ENCODE results near the gene SLC37A2.
A peak's percentile ranks its signal among the peaks of the same experiment; 100 is the strongest.

SLC37A2 gene

DNA sequence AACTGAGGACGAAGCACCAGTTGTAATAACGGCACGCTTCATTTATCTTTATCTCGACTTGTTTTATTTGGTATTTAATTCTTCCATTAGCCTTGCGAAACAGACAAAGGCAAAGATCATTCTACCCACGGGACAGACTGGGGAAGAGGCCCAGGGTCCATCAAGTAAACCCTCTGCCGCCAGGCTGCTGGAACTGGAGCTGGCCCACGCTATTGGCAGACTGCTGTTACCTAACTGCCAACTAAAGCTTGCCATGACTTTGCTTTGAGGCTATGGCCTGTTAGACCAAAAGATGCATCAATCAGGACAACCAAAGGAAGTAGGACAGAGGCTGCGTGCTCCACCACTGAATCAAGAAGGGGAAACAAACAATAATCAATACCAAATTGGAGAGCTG lies 49.1 kb downstream of the SLC37A2 start:
- DNase-seq, result no peak

- DNase-seq, result no peak
Measured at GRCh38 chr11:125114518-125114917, 51.4 kb downstream of the SLC37A2 start.

GRCh38 chr11:125117429-125117828 lies 54.3 kb downstream of the SLC37A2 start:
- DNase-seq, result no peak

- no peak for DNase-seq
Measured at GRCh38 chr11:125123194-125123946, 60.3 kb downstream of the SLC37A2 start.

- peak; percentile 32 for DNase-seq
Measured at GRCh38 chr11:125123947-125124617, 61.0 kb downstream of the SLC37A2 start.

- DNase-seq, result no peak
Measured at GRCh38 chr11:125124618-125124992, 61.5 kb downstream of the SLC37A2 start.

DNA sequence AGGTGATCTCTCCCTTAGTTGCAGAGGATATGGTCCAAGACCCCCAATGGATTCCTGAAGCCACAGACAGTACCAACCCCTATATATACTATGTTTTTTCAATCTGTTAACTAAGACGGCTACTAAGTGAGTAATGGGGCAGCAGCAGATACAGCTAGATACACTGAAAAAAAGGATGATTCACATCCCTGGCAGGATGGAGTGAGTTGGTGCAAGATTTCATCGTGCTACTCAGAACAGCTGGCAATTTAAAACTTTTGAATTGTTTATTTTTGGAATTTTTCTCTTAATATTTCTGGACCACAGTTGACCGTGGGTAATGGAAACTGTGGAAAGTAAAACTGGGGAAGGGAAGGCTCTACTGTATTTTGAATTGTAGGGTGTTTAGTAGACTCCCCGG lies 65.3 kb downstream of the SLC37A2 start:
- peak; percentile 14 for DNase-seq

- no peak for DNase-seq
Measured at GRCh38 chr11:125129316-125129993, 66.3 kb downstream of the SLC37A2 start.

- peak; percentile 53 for DNase-seq
Measured at GRCh38 chr11:125132071-125132470, 69.0 kb downstream of the SLC37A2 start.

- no peak for DNase-seq
Measured at GRCh38 chr11:125132596-125132995, 69.5 kb downstream of the SLC37A2 start.

DNA sequence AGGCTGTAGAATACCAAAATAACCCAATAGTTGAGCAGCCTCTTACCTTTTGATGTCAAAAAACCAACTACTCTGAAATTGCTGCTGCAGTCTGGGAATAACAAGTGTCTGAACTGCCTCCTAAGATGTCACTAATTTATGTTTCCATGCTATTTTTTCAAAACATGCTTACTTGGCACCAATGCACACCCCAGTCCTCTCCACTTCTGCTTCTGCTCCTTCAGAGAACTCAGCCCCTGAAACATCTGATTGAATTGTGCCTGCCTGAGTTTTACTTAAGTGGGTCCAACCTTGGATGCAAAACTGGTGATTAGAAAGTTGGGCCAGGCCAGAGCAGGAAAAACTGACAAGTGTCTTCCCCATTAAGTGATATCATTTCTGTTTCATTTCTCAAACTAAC lies 72.9 kb downstream of the SLC37A2 start:
- DNase-seq, result no peak

DNA sequence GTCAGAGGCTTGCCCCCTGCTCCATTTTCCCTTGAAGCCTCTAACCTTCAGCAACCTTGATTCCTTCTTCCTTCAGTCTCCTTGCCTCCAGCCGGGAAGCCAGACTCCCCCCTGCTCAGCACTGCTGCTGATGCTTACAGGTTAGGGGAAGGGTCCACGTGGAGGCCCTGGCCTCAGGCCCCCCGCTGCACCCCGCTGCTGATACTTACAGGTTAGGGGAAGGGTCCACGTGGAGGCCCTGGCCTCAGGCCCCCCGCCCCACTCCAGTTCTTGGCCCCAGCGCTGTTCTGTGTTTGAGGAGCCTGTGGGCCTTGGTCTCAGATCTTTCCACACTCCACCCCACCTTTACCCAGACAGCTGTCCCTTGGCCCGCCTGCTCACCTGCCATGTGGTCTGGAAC lies 75.9 kb downstream of the SLC37A2 start:
- no peak for DNase-seq

- no peak for DNase-seq
Measured at GRCh38 chr11:125139778-125140177, 76.7 kb downstream of the SLC37A2 start.
